Measurements from ENCODE around the gene HDGF.

HDGF gene

DNA sequence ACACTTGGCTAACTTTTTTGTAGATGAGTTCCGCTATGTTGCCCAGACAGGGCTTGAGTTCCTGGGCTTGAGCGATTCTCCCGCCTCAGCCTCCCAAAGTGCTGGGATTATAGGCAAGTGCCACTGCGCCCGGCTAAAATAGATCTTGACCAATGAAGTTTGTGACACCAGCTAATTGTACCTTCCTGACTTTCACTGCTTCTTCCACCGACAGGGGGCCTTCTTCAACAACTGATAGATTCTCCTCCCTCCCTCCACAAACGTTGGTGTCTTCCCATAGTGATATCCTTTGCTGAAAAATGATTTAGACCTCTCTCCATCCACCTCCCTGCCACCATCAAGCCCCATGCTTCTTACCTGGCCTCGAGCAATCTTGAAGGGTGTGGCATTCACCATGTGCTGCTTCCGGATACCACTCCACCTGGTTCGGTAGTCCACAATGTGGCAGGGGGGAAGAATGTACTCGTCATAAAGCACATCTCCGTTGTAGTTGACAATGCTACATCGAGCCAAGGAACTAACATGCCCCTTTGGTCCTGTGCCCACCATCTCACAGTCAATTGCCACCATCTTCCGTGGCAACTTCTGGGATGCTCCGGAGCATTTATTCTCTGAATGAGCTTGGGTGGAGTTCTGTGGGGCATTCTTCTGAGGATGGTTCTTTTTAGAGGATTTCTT is 24.8 kb downstream of the HDGF start:
- DNase-seq (ENCODE audit: low read depth in 2 of 3, low spot score in 2 of 3), result no peak

DNA sequence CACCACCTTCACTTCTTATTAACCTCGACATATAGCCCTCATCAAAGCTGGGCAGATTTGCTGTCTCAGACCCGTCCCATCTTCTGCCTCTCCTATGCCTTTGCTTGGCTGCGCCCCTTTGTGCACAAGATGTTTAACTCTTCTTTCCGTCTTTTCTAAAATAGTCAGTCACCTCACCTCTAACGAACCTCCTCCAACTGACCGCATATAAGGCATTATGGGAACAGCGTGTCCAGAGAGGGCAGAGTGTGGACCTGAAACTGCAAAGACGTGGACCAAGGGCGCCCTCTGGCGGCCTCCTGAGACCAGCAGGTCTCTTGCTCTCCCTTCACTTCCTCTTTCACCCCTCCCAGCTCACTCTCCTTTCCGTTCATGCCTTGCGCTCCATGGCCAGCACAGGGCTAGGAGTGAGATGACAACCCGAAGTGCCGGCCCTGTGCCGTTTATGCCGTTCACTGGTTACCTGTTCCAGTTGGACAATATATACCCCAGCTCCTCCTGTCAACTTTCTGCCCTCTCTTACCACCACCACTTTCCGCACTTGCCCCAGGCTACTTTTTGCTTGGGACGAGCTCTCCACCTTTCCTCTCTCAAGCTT is 25.7 kb downstream of the HDGF start:
- DNase-seq (ENCODE audit: low read depth in 2 of 3, low spot score in 2 of 3), result peak in 2 of 3 experiments; percentile 59 to 63

DNA sequence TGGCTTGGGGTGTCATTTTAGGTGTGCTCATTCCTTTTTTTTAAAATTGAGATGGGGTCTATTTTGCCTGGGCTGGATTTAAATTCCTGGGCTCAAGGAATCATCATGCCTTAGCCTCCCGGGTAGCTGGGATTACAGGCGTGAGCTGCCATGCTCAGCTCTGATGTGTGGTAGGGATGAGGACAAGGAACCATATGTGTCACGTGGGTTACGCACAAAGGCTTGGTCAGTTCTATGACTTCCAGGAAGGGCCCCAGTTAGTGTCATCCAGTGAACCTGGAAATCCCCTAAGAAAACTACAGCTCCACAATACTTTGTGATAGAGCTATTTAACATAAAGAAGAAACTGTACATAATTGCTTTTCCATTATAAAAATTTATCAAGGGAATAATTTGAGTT is 29.9 kb downstream of the HDGF start:
- DNase-seq (ENCODE audit: low read depth in 2 of 3, low spot score in 2 of 3), result no peak

DNA sequence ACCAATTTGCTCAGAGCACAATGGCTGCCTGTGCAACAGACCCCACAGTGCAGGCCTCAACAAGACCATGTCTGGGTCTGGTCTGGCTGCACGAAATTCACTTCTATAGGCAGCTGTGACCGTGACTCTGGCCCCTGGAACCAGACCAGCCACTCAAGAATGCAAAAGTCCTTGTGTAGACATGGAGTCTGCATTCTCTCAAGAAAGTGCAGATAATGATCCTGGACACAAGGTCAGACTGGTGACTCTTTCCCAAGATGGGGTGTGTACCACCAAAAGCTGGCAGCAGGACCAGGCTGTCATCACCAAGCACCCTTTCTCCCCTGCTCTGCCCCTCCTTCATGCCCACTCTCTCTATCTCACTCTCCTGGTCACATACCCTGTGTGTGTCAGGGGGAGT is 30.3 kb downstream of the HDGF start:
- no peak for DNase-seq (ENCODE audit: low read depth in 2 of 3, low spot score in 2 of 3)

DNA sequence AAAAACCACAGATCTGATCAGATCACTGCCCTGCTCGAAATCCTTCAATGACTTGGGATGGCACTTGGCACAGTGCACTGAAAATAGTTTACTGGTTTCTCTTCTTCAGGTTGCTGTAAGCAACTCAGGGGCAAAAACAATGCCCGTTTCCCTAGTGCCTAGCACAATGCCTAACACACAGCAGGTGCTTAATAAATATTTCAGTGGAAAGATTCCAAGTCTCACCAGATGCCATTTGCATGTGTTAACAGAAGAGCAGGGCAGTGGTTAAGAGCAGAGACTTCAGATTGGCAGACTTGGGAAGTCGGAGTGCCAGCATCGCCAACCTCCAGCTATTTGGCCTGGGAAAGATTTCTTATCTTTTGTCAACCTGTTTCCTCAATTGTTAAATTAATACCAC is 34.1 kb downstream of the HDGF start:
- DNase-seq (ENCODE audit: low read depth in 2 of 3, low spot score in 2 of 3), result no peak

DNA sequence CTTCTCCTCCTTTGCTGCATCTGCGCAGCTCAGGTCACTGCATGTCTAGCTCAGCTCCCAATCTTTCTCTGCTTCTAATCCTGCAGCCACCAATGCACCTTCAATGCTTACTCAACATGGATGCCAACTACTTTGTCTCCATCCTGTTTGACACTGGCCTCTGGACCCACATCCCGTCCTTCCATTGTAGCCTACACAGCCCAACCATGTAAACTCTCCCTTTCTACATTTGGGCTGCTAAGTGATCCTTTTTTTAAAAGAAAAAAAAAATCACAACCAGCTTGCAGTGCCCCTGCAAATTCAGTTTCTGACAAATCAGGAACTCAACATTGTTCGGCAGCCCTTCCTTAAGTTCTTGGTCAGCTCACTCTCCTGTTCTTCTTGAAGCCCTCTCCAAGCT is 36.6 kb downstream of the HDGF start:
- no peak for DNase-seq (ENCODE audit: low read depth in 2 of 3, low spot score in 2 of 3)

DNA sequence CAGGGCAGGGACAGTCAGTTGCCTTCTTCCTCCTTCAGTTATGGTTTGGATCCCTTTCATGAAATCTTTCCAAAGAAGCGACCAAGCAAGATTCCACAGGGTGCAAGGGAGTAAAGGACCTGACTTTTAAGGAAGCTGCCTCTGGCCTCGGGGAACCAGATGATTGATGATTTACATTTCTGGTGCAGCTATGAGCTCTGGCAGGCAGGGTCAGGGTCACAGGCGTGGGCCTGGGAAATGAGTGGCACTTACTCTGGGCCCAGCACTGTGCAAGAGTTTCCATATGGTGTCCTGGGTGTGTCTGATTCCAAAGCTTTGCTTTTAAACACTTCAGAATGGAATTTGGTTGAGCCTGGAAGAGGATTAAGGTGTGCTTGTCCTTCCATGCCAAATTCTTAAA is 38.8 kb downstream of the HDGF start:
- no peak for DNase-seq (ENCODE audit: low read depth in 2 of 3, low spot score in 2 of 3)

DNA sequence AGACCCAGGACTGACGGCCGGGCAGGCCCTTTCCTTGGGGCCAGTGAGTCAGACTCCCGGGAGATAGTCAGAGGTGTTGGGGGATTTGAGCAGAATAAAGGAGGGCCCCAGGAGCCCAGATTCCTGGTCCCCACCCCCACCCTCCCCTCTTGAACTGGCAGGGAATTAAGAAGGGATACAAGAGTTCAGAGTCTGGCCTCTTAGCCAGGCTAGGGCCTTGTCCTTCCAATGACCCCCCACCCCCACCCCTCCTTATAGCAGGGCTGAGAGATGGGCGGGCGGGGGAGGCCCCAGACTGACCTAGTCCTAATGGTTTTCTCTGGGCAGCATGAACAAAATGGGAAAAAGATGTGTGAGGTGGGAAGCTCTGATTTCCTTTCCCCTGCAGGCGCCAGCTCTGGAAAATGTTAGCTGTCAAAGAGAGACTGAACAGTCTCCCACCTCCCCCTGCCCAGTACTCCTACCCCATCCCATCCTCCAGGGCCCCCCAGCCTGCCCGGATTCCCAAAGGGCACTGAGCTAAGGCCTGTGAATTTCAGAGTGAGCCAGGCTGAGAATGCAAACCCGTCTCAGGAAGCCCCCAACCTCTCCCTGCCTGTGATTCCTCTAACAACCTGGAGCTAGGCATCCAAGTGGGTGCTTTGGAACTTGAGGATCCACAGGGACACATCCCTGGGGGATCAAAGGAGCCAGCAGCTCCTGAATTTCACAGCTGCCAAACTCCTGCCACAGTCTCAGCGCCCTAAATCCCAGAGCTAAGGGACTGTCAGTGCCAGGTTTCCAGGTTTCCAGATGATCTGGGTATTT is 40.3 kb downstream of the HDGF start:
- DNase-seq (ENCODE audit: low read depth in 2 of 3, low spot score in 2 of 3), result no peak

DNA sequence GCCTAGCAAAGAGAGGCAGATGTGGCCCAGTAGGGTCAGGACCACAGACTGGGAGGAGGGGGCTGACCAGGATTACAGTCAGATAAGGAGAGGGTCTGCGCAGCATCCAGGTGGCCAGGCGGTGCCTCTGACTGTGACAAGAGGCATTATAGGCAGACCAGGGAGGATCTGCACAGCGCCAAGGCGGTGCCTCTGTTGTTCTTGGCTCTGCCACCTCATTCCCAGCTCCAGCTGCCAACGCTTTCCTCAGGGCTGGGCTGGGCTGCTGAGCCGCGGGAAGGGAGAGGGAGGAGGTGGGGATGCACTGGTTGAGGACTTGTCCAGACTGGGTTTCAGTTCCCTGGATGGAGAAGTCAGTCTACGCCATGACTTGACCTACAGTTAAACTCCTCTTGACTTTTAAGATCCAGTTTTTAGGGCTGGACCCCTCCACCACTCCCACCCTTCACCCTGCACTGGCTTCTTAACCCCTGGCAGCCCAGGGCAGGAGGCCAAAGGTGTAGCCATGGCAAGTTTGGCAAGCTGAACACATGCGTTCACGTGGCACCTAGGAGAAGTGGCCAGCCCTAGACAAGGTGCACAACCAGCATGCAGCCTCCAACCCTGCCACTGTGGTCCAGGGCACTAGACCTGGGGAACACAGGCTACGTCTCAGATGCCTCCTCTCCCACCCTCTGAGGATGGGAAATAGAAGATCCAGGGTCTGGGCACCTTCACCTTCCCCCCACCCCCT is 41.6 kb downstream of the HDGF start:
- no peak for DNase-seq (ENCODE audit: low read depth in 2 of 3, low spot score in 2 of 3)

DNA sequence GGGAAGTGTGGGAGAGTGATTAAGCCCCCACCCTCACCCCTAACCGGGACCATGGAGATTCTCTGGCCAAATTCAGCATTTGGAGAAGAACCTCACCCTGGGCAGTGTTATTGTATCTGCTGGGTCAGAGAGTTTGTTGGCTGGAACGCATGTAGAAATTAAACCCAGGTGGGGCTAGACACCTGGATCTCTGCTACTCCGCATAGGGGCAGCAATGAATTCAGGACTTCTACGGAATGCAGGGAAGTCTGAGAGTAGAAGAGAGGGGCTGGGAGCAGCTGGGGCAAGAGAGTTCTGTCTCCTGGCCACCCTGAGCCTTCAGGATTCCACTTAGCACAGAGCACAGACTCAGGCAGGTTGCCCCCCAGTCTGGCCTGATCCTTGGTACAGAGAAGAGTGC is 42.4 kb downstream of the HDGF start:
- DNase-seq (ENCODE audit: low read depth in 2 of 3, low spot score in 2 of 3), result no peak

DNA sequence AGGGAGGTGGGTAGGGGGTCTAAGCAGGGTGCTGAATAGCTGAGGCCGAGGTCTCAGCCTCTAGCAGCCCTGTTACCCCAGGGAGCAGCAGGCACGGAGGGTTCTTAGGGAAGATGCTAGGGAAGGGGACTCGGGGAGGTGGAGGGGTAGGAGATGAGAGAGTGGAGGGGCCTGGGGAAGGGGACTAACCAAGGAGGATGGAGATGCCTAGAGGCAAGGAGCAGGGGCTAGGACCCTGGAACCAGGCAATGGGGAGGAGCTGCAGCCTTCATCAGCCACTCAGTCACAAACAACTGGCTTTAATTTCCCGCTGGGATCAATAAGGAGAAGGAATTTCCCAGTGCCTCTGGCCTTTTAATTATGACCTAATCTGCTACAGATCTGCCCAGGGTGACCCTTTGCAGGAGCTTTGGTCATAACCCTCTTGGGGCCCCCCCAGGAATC is 43.2 kb downstream of the HDGF start:
- DNase-seq (ENCODE audit: low read depth in 2 of 3, low spot score in 2 of 3), result no peak

DNA sequence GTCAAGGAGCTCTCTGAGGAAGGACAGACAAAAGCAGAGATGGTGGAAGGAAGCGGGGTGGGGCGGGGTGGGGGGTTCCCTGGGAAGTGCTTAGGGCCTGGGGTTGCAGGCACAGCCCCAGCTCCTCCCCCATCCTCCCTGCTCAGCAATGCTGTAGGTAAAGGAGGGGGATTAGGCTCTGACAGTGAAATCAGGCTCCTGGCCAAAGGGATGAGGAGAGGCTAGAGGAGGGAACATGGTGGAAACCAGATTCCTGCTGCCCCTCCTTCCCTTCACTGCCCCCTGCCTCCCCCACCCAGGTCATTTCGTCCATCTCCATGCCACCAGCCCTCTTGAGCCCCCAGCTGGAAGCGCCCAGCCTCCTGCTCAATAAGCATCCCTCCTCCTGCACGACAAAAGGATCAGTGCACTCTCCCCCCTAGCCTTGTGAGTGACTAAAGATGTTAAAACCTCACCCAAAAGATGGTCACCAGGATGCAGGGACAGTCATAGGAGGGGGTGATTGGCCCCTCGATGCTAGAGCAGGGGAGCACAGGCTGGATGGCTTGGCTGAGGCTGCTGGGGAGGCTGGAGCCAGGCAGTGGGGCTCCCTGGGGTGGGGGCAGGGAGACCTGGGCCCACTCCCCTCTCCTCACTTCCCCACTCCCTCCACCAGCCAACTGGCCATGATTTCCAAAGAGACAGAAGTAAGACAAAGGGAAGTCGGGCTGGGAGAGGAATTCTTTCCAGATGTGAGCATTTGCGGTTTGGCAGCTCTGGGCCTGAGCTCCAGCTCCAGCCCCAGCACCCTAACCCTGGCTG is 43.9 kb downstream of the HDGF start:
- no peak for DNase-seq (ENCODE audit: low read depth in 2 of 3, low spot score in 2 of 3)

DNA sequence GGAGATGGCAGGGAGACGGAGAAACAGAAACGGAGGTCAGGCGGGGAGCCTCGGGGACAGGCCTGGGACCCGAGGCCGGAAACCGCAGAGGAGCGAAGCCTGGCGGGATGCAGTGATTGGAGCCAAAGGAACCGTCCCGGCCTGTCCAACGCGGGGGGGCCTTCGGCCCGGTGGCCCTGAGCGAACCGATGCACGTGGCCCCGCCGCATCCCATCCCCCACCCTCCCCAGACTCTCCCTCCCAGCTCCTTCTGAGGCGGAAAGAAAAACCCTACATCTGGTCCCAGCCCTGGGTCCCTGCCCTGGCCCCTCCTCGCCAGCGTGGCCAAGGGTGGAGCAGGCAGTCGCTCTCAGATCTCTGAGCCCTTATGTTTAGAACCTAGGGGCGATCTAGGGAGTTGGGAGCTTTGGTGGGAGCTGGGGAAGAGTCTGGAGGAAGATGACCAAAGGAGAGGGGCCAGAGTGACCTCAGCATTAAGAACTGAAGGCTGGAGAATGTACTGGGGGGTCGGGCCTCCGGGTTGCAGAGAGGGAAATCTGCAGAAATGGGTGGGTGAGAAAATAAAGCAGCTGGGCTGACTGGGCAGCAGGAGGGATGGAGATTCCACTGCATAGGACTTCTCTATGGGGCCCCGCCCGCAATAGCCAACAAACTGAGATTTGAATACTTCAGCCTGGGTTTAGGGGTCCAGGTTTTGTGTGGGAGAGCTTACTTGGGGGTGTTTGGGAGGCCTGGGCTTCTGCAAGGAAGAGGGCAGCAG is 44.6 kb downstream of the HDGF start:
- no peak for DNase-seq (ENCODE audit: low read depth in 2 of 3, low spot score in 2 of 3)

DNA sequence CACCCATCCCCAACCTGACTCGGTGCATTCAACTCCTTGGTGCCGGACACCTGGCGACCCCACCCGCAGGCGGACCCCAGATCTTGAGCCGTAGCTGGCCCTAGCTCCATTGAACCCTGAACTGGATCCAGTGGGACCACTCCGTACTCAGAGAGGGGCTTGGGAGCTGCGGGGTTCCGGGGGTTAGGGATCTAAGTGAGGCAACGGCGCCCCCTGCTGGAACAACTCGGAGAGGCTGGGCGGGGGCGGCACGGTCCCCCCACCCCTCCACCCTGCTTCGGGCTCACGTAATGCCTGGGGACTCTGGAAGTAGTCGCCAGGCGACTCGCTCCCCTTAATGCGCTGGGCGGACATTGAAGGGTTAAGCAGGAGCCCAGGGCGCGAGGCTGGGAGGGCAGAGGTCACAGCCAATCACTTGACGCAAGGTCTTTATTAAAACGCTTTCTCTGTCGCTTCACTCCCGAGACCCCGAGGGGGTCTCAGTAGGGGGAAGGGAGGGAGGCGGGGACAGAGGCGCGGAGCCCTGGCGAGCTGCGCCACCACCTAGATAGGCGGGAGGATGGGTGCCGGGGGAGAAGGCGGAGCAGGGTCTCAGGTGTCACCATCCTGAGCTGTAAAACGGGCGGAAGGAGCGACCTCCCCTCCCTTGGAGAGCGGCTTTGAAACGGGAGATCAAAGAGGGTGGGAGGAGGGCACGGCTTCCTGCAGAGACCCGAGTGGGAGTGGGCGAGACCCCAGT is 45.4 kb downstream of the HDGF start:
- peak; percentile 44 to 75 (median 73) for DNase-seq (ENCODE audit: low read depth in 2 of 3, low spot score in 2 of 3)

DNA sequence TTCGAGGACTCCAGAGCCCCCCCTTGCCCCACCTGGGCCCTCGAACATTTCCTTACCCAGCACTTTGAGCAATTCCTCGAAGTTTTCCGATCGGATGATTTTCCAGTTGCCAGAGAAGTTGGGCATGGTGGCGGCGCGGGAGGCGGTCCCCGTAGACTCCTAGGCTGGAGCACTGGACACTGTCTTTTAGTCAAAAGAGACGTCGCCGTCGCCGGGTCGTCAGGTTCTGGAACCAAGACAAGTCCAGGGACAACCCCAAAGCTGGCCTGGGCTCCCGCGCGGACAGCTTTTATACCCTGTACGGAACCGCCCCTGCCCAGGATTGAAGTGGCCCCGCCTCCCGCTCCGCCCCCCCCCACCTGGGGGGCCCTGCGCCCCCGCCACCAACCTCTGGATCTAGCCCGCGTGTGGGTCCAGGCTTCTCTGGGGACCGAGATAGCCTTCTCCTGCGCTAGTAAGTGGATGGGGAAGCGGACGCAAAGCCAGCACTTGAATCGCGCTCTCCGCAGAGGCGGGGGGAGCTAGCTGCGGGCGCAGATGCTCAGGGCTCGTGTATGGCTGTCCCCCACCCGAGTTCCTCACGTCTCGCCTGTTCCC is 46.1 kb downstream of the HDGF start, which contains the start of gene CRABP2:
Gene CRABP2 (minus strand): TSS at position 263 of the 597 bp plus-strand sequence. CDS start 137 bp downstream, at position 126.
- DNase-seq (ENCODE audit: low read depth in 2 of 3, low spot score in 2 of 3), result no peak

DNA sequence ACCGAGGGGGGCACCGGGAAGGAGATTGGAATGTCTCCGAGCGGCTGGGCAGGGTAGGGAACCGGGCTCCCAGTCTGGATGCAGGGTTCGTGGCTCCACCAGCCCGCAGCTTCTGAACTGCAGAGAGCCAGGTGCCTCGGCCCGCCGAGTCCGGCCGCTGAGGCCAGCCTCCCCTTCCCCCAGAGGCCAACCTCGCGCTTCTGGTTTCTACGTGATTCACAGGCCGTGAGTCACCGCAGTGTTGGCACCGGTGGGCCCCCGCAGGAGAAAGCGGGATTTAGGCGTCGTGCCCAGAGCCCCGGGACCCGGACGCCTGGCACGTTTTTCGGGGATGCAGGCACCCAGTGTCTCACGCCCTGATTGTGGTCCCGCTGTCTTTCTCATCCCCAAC is 46.5 kb downstream of the HDGF start:
- DNase-seq (ENCODE audit: low read depth in 2 of 3, low spot score in 2 of 3), result no peak

DNA sequence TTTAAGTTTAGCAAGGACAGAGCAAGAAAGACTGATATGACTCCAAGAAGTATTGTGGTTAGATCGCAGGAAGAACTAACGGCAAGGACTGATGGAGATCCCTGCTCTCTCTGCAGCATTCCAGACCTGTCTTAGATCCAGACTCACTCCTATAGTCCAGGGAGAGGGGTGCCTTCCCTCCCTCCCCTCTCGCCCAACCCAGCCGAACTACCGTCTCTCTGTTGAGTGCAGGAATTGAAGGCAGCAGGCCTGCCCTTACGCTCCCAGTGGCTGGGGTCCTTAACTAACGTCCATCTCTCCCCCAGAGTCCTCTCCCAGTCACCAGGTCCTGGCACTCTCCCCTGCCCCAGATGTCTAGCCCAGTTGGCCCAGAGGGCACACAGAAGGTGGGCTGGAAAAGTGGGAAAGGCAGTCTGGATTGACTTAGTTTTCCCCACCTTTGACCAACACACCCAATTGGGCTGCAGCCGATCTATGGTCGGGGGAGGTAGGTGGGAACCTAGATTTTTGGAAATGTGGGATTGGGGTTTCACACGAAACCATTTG is 47.2 kb downstream of the HDGF start:
- no peak for DNase-seq (ENCODE audit: low read depth in 2 of 3, low spot score in 2 of 3)

DNA sequence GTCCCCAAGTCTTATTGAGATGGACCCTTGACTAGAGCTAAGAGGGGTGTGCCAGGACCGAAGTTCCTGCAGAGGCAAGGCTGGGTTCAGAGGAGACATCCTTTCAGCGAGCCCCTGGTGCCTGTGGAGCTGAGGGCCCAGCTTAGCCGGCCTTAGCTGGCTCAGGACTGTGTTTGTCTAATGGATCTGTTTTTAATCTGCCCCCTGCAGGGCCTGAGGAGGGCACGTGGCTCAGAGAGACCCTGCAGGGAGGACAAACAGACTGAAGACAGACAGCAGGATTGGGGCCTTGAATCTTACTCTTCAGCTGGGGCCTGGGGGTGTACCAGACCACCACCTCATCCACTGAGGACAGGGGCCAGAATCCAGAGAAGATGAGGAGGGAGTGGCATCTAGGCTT is 47.7 kb downstream of the HDGF start:
- no peak for DNase-seq (ENCODE audit: low read depth in 2 of 3, low spot score in 2 of 3)

DNA sequence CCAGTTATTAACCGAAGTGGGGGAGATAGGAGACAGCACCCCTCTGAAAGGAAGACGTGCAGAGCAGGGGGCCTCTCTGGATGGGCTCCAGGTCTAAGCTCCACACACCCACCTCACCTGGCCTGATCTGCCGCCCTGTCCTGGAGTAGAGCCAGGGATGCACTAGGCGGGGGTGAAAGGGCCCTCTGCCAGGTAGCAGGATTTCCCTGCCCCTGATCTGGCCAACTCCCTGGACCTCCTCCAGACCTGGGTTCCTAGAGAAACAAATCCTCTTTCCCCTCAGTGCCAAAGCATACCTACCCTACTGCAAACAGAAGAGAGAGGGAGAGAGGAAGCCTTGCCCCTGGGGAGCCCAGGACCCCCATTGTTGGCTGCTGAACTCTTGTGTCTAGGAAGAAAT is 48.1 kb downstream of the HDGF start:
- DNase-seq (ENCODE audit: low read depth in 2 of 3, low spot score in 2 of 3), result no peak
